ENCODE results near the gene KDM4B. TPM values are rescaled to one million over a fixed set of nuclear protein-coding genes. Genes with fewer than 3 reads are reported as not detected.
"Not testable (repeated sequence)": the region's sequence is repeated elsewhere in the genome, so short reads cannot be mapped to it uniquely, and the experiment has no call there.

KDM4B gene
- polyA plus RNA-seq, 1 donor from 2014 or later, result 78.2 TPM

DNA sequence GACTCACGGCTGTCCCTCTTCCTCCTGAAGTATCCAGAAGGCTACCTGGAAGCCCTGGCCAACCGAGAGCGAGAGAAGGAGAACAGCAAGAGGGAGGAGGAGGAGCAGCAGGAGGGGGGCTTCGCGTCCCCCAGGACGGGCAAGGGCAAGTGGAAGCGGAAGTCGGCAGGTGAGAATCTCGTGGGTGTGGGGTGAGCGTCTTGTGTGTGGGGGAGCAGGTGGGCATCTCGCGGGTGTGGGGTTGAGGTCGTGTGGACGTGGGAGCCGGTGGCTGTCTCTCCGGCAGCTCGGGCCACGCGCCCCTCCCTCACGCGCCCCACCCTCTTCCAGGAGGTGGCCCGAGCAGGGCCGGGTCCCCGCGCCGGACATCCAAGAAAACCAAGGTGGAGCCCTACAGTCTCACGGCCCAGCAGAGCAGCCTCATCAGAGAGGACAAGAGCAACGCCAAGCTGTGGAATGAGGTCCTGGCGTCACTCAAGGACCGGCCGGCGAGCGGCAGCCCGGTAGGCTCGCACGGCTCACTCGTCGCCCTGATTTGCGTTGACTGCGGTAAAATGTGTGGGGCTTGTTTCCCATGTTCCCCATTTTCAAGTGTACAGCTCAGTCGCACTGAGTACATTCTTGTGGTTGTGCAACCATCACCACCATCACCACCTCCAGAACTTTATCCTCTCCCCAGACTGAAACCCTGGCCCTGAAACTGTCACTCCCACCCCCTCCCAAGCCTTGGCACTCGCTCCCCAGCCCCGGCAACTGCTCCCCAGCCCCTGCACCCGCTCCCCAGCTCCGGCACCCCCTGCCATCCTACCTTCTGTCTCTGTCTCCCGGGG is 14.4 kb upstream of the KDM4B start:
- peak overlapping the region in 1 of 3 donors; percentile 47 for H3K27ac Mint-ChIP-seq
- H3K4me1 Mint-ChIP-seq, H3K4me3 Mint-ChIP-seq, H3K36me3 Mint-ChIP-seq, H3K9me3 Mint-ChIP-seq, H3K27me3 Mint-ChIP-seq: not testable (repeated sequence)

DNA sequence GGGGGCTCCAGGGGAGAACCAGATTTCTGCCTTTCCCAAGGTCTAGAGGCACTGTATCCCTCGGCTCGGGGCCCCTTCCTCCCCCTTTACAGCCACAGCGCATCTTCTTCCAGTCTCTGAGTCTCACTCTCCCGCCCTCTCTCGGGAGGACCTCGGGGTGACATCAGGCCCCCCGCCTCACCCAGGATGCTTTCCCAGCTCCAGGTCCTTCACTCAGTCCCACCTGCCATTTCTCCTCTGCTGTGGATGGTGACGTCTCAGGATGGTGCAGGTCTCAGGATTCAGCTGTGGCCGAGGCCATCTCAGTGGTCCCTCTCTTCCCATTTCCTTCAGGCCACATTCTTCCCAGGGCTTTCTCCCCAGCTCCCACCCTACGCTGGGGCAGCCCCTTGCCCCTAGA is 13.6 kb upstream of the KDM4B start:
- Mint-ChIP-seq H3K9me3 (no peaks in the 10 kb centered on the region), H3K4me3 (no peak overlapping the region), H3K36me3 (peaks cover 1% of the 10 kb centered on the region), H3K4me1 (no peaks in the 10 kb centered on the region), H3K27ac (no peak overlapping the region), H3K27me3 (no peaks in the 10 kb centered on the region)

- no peaks in the 10 kb centered on the region for H3K4me1 Mint-ChIP-seq
- no peak overlapping the region for H3K27ac Mint-ChIP-seq
- peak overlapping the region in 1 of 4 donors; percentile 3 for H3K4me3 Mint-ChIP-seq
- H3K9me3 Mint-ChIP-seq, result no peaks in the 10 kb centered on the region
- no peaks in the 10 kb centered on the region for H3K27me3 Mint-ChIP-seq
- peaks cover 1% of the 10 kb centered on the region for H3K36me3 Mint-ChIP-seq
Observed at GRCh38 chr19:4957981-4958380, 10.9 kb upstream of the KDM4B start.

- Mint-ChIP-seq H3K36me3 (no peaks in the 10 kb centered on the region), H3K9me3 (no peaks in the 10 kb centered on the region)
Observed at GRCh38 chr19:4962085-4962619, 6.8 kb upstream of the KDM4B start.

GRCh38 chr19:4965061-4965460 is 3.9 kb upstream of the KDM4B start:
- Mint-ChIP-seq H3K27ac (no peak overlapping the region), H3K4me1 (peaks cover 8 to 11% (median 8%) of the 10 kb centered on the region in 3 donors), H3K4me3 (no peak overlapping the region), H3K36me3 (peaks cover 1% of the 10 kb centered on the region), H3K27me3 (peaks cover under 1% of the 10 kb centered on the region), H3K9me3 (no peaks in the 10 kb centered on the region)

More at GRCh38 chr19:4962085-4962619, 6.8 kb upstream of the KDM4B start:
- Mint-ChIP-seq H3K4me3 (no peak overlapping the region), H3K27me3 (no peaks in the 10 kb centered on the region), H3K27ac (no peak overlapping the region), H3K4me1 (no peaks in the 10 kb centered on the region)

DNA sequence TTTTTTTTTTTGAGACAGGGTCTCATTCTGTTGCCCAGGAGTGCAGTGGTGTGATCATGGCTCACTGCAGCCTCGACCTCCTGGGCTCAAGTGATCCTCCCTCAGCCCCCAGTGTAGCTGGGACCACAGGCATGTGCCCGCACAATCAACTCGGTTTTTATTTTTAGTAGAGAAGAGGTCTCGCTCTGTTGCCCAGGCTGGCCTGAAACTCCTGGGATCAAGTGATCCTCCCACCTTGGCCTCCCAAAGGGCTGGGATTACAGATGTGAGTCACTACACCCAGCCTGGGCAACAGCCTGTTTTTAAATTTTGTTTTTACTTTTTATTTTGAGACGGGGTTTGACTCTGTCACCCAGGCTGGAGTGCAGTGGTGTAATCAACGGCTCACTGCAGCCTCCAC is 2.3 kb upstream of the KDM4B start:
- peak overlapping the region in 1 of 3 donors; percentile 30 for H3K27ac Mint-ChIP-seq
- H3K27me3 Mint-ChIP-seq, result peaks cover 4% of the 10 kb centered on the region
- no peaks in the 10 kb centered on the region for H3K9me3 Mint-ChIP-seq
- peak overlapping the region in 1 of 4 donors; percentile 59 for H3K4me3 Mint-ChIP-seq
- H3K4me1 Mint-ChIP-seq, result peaks cover 16 to 26% (median 23%) of the 10 kb centered on the region in 3 donors
- peaks cover 4% of the 10 kb centered on the region for H3K36me3 Mint-ChIP-seq

- H3K27ac Mint-ChIP-seq, result peak overlapping the region; percentile 73 to 96 (median 81)
Observed at GRCh38 chr19:4967738-4968461, 1.0 kb upstream of the KDM4B start.

GRCh38 chr19:4969292-4969771 is 419 bp downstream of the KDM4B start:
- peaks cover 4% of the 10 kb centered on the region for H3K27me3 Mint-ChIP-seq
- peaks cover 4% of the 10 kb centered on the region for H3K36me3 Mint-ChIP-seq
- no peaks in the 10 kb centered on the region for H3K9me3 Mint-ChIP-seq
- peak overlapping the region; percentile 83 to 96 (median 89) for H3K4me3 Mint-ChIP-seq
- H3K27ac Mint-ChIP-seq, result peak overlapping the region in 2 of 3 donors; percentile 86 to 89
- H3K4me1 Mint-ChIP-seq, result peaks cover 16 to 27% (median 25%) of the 10 kb centered on the region in 3 donors

More at GRCh38 chr19:4967738-4968461, 1.0 kb upstream of the KDM4B start:
- H3K27me3 Mint-ChIP-seq, result peaks cover 4% of the 10 kb centered on the region
- H3K36me3 Mint-ChIP-seq, result peaks cover 4% of the 10 kb centered on the region
- H3K4me1 Mint-ChIP-seq, result peaks cover 16 to 27% (median 25%) of the 10 kb centered on the region in 3 donors
- H3K4me3 Mint-ChIP-seq, result peak overlapping the region; percentile 81 to 95 (median 91)
- no peaks in the 10 kb centered on the region for H3K9me3 Mint-ChIP-seq

GRCh38 chr19:4969772-4970531 is 1.0 kb downstream of the KDM4B start:
- peak overlapping the region; percentile 67 to 89 (median 86) for H3K27ac Mint-ChIP-seq
- H3K9me3 Mint-ChIP-seq, result no peaks in the 10 kb centered on the region
- peak overlapping the region; percentile 83 to 96 (median 89) for H3K4me3 Mint-ChIP-seq
- H3K4me1 Mint-ChIP-seq, result peaks cover 19 to 30% (median 26%) of the 10 kb centered on the region in 3 donors
- H3K36me3 Mint-ChIP-seq, result peaks cover 6% of the 10 kb centered on the region
- peaks cover 4% of the 10 kb centered on the region for H3K27me3 Mint-ChIP-seq

- H3K27ac Mint-ChIP-seq, result peak overlapping the region; percentile 67 to 89 (median 86)
- peaks cover 6% of the 10 kb centered on the region for H3K36me3 Mint-ChIP-seq
- no peaks in the 10 kb centered on the region for H3K9me3 Mint-ChIP-seq
- H3K4me3 Mint-ChIP-seq, result peak overlapping the region; percentile 83 to 96 (median 89)
- H3K27me3 Mint-ChIP-seq, result peaks cover 4% of the 10 kb centered on the region
- peaks cover 23 to 32% (median 27%) of the 10 kb centered on the region in 3 donors for H3K4me1 Mint-ChIP-seq
Observed at GRCh38 chr19:4970558-4971423, 1.9 kb downstream of the KDM4B start.

GRCh38 chr19:4971424-4971793 is 2.5 kb downstream of the KDM4B start:
- Mint-ChIP-seq H3K27ac (peak overlapping the region in 2 of 3 donors; percentile 1 to 86), H3K4me1 (peaks cover 27 to 35% (median 27%) of the 10 kb centered on the region in 3 donors), H3K27me3 (peaks cover 4% of the 10 kb centered on the region), H3K4me3 (peak overlapping the region; percentile 41 to 93 (median 84)), H3K9me3 (no peaks in the 10 kb centered on the region), H3K36me3 (peaks cover 6% of the 10 kb centered on the region)

DNA sequence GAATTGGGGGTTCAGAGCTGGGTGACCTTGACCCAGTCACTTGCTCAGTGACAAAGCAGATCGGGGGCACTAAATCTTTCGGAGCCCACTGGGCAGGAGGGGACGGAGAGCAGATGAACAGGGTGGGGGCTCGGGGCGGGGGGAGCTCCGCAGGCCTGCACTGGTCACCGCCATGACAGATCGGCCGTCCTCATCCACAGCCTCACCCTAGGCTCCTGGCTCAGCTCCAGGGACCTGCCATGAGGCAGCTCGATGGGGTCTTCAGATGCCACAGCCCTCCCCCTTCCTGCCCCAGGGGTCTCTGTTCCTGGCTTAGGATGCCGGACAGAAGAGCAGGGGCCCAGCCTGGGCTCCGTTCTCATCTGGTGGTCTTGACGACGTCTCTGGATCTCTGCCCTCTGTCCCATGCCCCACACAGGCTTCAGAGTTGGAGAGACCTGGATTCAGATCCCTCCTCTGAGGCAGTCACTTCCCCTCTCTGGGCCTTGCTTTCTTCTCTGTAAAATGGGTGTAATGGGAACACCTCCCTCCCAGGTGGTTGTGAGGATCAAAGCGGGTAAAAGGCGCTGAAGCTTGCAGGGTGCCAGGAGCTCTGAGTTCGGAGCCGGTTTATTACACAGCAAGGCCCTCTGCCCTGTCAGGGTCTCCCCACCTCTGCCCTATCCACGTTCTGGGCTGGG is 3.0 kb downstream of the KDM4B start:
- peak overlapping the region in 2 of 3 donors; percentile 54 to 96 for H3K27ac Mint-ChIP-seq
- H3K4me3 Mint-ChIP-seq, result peak overlapping the region in 2 of 4 donors; percentile 22 to 93
- peaks cover 4% of the 10 kb centered on the region for H3K27me3 Mint-ChIP-seq
- H3K36me3 Mint-ChIP-seq, result peaks cover 7% of the 10 kb centered on the region
- no peaks in the 10 kb centered on the region for H3K9me3 Mint-ChIP-seq
- H3K4me1 Mint-ChIP-seq, result peaks cover 28 to 36% (median 30%) of the 10 kb centered on the region in 3 donors

Measured in IgD-negative memory B cell (primary cell).